GM23248 (cell line): ENCODE measurements around the gene EIF2S1.

Source experiments
- EZH2 ChIP-seq: fragments of 200-600 bp; sonication (generic); IDR thresholded peaks from 2 replicates; pipeline ENCODE4 v1.6.1; 2018; ENCODE audit warnings: antibody characterized with exemption, mild to moderate bottlenecking; ENCODE audit not compliant: insufficient read depth, poor library complexity, severe bottlenecking
- EZH2phosphoT487 ChIP-seq: fragments of 200-600 bp; sonication (generic); IDR thresholded peaks from 2 replicates; pipeline ENCODE4 v1.6.1; 2018; ENCODE audit warnings: antibody characterized with exemption, moderate library complexity, mild to moderate bottlenecking, low read depth; ENCODE audit not compliant: insufficient read depth

GRCh38 chr14:67345583-67345982, 14.5 kb upstream of the EIF2S1 start:
- TF ChIP-seq EZH2phosphoT487 (no peak), EZH2 (no peak)
